Upper lobe of left lung (tissue), 4 donors: Measurements from ENCODE around the gene VAV3.

Source experiments
- EP300 ChIP-seq, 4 donors: sonication (generic); formaldehyde crosslinking; IDR thresholded peaks; one replicate each; pipeline ENCODE4 v1.5.1; 2017; ENCODE audit warnings: antibody characterized with exemption in 4 of 4, control low read depth in 2 of 4
- POLR2A ChIP-seq, 4 donors: fragments of 450-650 bp; IDR thresholded peaks; one replicate each; pipeline ENCODE4 v1.5.1; 2016 to 2017; ENCODE audit warnings: antibody characterized with exemption in 4 of 4, mild to moderate bottlenecking in 2 of 4
- POLR2AphosphoS5 ChIP-seq, 2 donors: sonication (generic); formaldehyde crosslinking; IDR thresholded peaks; one replicate each; pipeline ENCODE4 v1.5.1; 2017; ENCODE audit warnings: antibody characterized with exemption in 2 of 2

DNA sequence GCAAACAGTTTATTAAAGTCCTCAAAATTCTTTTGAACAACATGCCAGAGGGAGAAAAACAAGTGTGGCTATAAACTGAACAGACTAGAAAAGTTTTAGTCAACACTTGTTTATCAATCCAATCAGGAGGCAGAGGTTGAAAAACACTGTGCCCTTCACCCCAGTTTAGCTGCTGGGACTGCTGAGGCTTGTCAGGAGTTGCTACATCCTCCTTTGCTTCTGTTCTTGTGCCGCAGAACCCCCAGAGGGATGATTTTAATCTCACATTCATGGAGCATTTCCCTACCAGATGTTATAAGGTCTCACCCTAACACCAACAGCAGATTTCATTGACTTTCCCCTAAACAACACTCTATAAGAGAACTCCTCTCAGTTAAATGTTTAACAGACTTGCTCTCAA is 321.2 kb downstream of the VAV3 start:
- TF ChIP-seq POLR2A (IDR thresholded peaks at IDR 0.05) (no peak), EP300 (IDR thresholded peaks at IDR 0.05) (no peak), POLR2AphosphoS5 (IDR thresholded peaks at IDR 0.05) (no peak)
